ENCODE measurements around the gene COLQ.

- no peak for TF ChIP-seq CTCF (IDR thresholded peaks at IDR 0.05; ENCODE audit: borderline replicate concordance, extremely low read depth, low read length, poor library complexity, severe bottlenecking)
- TF ChIP-seq EZH2 (IDR thresholded peaks at IDR 0.05; ENCODE audit: borderline replicate concordance, low read depth, low read length, severe bottlenecking) = no peak
These were observed 63.2 kb downstream of the COLQ start for GRCh38 chr3:15458212-15458780.
